HG02981 (cell line): ENCODE results near the gene NKD1.

Experiments
- ATAC-seq: cut with Tn5 transposase; IDR thresholded peaks from one replicate; pipeline ENCODE4 v1.9.1; 2021; ENCODE audit warnings: mild to moderate bottlenecking, moderate library complexity; ENCODE audit not compliant: unreplicated experiment

Gene NKD1

DNA sequence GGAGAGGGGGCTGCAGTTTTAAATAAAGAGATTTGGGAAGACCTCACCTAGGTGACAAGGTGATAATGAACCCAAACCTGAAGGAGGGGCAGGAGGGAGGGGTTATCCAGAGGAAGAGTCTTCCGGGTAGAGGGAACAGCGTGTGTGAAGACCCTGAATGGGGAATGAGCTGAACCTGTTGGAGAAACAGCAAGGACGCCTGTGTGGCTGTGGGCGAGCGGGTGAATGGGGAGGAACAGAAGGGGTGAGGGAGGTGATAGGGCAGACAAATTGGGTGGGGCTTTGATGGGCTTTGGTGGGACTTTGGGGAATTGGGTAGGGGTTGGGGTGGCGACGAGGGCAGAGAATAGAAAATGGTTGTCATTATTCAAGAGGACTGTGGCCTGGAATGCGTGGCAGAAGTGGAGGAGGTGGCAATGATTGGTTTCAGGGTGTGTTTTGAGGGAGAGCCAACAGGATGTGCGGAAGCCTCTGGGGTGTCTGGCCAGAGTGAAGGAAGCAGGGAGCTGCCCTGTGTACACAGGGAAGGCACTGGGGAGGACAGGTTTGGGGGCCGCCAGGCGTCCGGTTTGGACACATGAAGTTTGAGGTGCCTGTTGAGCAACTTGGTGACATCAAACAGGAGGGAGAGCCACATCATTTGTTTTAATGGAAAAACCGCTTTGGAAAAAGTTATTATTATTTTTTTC lies 48.7 kb downstream of the NKD1 start:
- ATAC-seq = no peak

DNA sequence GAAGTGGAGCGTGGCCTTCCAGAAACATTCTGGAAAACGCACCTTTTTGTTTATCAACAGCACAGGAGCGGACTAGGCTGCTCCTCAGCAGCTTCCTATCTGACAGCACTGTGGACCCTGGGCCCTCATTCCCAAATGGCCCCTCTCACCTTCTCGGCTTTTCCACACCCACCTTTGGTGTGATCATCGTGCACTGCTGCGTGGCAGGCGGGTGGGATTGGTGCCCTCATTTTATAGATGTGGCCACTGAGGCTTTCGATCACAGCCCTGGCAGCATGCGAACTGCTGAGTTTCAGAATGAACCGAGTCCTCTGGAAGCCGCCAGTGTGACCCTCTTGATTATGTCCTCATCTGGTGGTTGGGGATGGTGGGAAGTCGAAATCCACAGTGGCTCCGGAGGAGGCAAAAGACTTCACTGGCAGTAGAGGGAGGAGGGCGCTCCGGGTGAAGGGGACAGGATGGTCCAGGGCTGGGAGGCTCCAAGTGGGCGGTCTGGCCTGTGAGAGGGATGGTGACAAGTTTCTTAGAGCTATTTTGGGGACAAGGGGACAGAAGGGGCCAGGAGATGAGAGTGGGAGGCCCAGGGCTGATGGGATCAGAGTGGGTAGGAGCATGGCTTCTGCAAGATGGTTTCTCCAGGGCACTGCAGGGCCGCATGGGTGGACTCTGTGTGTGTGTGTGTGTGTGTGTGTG lies 49.5 kb downstream of the NKD1 start:
- no peak for ATAC-seq

DNA sequence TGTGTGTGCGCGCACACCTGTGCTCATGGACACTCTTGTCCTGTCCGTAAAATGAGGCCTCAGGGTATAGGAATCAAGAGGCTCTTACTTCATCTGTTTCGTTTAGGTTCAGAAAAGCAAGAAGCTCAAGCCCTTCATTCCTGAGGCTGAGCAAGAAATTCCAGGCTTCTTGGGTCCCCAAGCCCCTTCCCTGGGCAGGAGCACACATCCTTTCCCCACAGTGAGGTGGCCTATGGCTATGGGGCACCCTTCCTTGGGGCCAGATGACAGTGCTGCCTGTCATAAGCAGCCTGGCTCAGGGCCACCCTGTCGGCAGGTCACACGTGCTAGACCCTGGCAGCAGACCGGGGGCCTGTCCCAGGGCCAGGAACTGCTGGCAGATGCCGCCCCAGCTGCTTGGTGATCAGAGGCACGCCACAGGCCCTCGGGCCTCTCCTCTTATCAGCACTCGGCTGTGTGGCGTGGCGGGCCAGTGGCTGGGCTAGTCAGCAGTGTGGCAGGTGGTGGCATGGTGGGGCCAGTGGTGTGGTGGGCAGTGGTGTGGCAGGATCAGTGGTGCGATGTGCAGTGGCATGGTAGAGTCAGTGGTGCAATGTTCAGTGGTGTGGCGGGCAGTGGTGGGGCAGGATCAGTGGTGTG lies 50.2 kb downstream of the NKD1 start:
- no peak for ATAC-seq

DNA sequence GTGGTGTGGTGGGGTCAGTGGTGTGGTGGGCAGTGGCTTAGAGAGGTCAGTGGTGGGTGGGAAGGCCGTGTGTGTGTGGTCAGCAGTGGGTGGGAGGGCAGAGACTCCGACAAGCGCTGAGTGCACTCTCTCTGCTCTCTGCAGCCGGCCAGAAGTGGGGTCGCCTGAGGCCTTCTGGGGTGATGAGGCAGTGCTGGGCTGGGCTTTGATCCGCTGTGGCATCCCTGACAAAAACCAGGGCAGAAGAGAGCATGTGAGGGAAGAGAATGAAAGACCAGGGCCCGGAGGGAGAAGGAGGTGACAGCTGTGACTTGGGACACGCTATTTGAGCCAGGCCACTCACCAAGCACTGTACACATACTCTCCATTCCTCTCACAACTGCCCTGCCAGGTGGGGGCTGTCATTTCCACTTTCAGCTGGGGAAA lies 50.8 kb downstream of the NKD1 start:
- ATAC-seq = no peak

DNA sequence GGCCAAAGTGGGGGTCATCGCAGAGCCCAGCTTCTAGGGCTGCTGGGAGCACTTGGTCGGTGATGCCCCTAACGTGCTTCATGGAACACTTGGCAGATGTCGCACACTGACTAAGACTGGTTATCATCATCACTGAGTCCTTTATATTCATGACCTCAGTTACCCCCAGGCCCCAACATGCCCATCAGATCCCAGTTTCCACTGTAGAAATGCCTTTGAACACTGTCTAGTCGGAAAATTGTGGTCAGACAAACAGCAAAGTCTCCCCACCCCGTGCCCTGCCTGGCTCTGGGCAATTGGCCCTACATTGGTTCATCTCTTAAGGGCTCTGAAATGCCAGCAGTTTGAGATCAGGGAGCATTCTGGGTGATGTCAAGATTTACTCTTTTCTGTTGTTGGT lies 51.3 kb downstream of the NKD1 start:
- ATAC-seq = no peak

DNA sequence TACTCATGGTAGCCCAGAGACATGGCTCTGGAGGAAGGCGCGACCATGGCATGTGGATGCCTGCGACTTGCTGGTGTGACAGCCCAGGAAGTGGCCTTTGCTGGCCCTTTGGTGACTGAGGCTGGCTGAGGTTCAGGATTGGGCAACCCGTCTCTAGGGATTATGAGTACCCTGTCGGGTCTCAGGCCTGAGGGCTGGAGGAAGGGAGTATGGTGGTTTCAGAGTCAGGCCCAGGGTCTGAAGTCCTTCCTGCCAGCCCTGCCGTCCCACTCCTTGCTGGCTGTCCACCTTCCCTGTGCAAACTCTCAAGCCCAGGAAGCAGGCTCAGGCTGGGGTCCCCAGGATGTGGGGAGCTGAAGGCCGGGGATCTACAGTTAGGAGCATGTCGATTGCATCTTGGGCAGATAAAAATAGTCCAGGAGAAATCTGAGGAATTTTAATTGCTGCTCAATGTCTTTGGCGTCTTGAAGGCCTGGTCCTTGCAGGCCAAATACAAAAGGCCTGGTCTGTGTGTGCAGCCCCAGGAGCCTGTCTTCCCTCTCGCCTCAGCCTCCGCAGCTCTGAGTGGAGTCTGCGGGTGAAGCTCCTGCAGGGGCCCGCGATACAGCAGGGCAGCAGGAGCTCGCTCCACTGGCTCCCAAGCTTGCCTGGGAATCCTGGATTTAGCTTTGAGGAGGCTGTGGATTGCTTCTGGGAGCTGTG lies 52.5 kb downstream of the NKD1 start:
- no peak for ATAC-seq

DNA sequence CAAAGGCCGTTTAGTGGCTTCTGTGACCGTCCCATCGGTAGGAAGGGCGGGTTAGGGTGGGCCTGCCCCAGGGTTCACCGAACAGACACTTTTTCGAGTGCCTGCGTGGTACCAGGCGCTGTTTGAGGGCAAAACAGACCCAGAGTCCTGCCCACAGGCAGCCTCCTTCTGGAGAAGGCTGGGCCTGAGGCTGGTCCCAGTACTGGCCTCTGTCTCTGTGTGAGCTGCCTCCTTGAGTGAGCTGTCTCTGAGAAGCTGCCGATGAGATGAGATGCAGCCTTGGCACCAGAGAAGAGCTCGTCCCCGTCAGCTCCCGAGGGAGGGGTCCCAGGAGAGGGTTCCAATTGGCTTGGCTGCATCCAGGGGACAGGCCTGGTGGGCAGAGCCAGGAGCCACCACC lies 53.1 kb downstream of the NKD1 start:
- no peak for ATAC-seq

DNA sequence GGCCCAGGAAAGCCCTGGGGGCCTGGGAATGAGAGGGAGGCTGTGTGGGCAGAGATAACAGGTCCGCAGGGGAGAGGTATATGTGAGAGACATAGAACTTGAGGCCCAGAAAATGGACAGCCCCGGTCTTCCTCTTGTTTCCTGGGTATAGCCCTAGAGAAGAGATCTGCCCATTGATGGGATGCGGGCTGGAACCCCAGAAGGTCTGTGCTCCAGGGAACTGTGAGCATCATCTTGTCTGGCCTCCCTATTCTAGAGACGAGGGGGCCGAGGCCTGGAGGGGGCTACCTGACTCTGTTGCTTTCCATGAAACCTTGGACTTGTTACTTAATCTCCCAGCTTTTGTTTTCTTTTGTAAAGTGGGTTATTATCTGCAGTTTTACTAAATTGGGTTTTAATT lies 53.9 kb downstream of the NKD1 start:
- ATAC-seq = no peak

DNA sequence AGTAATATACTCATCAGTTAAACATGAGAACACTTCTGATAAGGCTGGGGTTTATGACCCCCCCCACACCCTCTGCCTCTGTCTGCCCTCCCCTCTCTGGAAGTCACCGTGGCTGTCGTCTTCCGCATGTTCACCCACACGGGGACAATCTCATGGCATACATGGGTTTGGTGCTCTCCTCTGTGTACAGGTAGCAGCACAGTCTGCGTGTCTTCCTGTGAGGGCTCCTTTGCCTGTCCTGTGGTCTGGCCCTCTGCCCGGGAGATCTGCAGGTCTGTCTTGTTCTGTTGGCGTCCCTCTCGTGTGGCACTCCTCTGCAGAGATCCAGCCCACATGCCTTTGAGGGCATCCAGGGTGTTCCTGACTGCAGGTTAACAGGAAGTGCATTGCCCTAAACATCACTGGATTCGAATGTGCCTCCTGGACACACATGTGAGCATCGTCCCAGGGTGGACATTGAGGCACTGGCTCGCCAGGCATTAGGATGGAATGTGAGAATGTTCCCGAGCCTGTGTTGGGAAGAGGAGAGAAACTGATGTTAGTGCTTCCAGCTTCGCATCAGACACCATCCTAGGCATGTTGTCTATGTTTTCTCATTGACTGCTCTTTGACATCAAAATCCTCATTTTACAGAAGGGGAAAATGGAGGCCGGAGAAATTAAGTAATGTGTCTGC lies 54.5 kb downstream of the NKD1 start:
- ATAC-seq = no peak

DNA sequence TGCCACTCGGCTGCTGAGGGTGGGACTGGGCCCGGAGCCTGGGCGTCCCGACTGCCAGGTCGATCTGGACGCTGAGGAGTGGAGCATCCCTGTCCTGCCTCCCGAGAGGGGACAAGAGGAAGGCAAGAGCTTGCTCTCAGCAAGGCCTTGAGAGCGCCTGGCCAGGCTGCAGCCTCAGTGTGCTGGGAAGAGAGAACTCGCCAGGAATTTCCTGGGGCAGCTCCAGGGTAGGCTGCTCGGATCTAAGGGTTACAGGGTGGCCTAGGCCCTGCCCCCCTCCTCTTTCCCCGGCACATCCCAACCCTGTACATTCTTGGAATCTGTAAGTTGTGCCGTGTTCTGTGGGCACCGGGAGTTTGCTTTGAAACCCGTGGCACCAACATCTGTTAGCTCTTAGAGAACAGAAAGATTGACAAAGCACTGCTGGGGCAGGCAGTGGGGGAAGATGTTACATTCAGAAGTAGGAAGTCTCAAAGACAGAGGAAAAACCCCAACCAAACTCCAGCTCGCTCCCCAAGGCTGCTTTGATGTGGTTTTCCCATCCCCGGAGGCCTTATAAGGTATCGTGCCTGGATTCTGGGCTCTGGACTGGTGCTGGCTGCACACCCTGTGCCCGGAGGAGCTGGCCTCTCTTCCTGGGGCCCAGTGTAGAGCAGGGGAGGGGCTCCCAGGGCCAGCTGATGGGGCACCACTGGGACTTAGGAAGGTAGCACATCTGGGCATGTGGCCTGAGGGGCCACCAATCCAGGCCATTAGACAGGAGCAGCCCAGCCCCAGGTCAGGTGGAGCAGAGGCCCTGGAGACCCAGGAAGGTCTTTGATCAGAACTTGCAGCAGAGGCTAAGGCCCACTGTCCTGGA lies 55.2 kb downstream of the NKD1 start:
- no peak for ATAC-seq

DNA sequence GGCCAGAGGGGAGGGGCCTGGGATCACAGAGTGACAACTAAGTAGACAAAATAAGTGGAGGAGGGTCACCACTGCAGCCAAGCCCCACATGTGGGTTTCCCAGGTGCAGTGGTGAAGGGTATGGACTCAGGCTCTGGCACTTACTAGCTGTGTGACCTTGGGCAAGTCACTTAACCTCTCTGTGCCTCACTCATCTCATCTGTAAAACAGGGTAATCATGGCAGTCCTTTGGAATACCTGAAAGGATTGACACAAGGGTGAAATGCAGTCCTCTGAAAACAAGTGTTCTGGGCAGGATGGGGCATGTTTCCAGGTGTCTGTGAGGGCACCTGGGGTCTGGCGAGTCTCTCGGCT lies 55.8 kb downstream of the NKD1 start:
- no peak for ATAC-seq

DNA sequence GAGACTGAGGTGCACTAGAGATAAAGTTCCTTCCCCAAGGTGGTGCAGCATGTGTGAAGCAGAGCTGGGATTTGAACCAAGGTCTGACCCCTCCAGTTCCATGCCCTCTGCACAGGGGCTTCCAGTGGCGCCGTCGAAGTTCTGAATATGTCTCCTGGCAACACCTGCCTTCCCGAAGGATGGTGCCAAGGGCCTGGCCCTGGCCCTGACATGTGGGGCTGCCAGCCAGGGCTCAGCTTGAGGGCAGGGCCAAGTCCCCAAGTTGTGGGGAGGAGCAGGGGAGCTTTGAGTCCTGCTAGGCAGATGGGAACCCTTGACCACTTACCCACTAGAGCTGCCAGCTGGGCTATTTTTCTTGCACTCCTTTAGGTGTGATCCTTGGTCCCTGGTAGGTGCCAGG lies 56.4 kb downstream of the NKD1 start:
- no peak for ATAC-seq

DNA sequence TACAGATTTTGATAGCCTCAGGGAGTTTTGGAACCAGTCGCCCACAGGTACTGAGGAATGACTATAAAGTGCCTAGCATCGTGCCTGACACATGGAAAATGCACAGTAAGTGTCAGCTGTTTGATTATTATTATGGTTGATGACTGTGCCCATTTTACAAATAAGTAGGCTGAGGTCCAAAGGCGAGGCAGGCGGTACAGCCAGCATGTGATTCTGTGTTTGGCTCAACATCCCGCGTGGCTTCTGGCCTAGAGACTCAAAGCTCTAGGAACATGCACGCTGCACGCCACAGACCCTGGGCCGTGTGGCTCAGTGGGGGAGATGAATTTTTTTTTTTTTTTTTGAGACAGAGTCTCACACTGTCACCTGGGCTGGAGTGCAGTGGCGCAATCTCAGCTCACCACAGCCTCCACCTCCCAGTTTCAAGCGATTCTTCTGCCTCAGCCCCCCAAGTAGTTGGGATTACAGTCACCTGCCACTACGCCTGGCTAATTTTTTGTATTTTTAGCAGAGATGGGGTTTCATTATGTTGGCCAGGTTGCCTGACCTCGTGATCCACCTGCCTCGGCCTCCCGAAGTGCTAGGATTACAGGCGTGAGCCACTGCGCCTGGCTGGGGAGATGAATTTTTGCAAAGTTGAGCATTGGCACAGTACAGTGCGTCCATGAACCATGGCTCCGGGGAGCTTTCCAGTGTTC lies 57.7 kb downstream of the NKD1 start:
- no peak for ATAC-seq

DNA sequence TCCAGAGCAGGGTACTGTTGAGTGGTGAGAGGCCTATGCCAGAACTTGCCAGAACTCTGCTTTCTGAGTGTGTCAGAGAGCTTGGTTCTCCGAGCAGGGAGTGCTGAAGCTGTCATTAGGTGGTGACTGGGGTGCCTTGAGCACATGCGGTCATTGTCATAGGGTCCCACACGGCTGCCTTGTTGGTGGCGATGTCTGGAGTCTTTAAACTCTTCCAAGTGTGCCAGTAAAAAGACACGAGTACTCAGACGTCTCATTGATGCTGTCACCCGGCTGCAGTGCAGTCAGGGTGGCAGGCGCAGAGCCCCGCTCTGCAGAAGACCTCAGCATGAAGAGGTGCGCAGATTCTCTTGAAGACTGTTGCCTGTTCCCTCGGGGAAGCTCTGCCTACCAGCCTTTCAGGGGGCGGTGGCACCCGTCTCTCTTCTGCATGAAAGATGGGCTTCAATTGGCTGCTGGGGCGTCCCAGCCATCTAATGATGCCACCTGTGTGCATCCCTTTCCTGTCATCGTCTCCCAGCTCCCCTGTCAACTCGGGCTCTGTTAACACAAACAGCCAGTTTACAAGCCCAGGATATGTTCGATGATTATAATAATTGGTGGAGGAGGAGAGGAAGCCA lies 58.3 kb downstream of the NKD1 start:
- ATAC-seq = no peak

DNA sequence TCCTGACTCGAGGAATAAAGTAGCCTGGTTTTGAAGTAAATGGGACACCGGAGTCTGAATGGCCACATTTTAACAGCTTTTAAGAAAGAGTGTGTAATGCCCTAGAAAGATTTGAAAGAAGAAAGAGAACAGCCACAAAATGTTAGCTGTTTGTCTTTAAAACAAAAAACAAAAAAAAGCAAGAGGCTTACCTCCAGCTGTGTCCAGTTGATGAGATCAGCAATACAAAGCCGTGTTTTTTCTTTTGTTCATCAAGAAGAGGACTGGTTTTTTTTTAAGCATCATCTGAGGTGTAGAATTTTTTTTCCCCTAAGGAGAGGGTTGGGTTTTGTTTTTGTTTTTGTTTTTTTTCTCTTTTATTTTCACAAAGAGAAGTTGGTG lies 58.8 kb downstream of the NKD1 start:
- ATAC-seq = no peak

DNA sequence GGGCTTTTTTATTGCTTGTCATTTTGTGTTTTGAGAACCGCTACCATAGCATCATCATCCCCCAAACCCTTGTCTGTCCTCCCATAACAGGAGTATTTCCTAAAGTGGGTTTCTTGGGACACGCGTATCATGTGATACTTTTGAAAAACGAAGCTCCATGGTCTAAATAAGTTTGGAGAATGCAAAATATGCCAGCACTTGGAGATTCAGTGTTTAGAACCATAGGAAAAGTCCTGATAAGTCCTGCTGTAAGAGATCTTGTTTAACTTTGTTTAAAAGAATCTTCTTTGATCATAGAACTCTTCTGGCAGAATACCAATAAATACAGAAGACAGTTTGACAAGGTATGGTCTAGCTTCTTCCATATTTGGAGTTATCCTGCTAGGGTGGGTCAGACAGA lies 59.3 kb downstream of the NKD1 start:
- ATAC-seq = no peak

DNA sequence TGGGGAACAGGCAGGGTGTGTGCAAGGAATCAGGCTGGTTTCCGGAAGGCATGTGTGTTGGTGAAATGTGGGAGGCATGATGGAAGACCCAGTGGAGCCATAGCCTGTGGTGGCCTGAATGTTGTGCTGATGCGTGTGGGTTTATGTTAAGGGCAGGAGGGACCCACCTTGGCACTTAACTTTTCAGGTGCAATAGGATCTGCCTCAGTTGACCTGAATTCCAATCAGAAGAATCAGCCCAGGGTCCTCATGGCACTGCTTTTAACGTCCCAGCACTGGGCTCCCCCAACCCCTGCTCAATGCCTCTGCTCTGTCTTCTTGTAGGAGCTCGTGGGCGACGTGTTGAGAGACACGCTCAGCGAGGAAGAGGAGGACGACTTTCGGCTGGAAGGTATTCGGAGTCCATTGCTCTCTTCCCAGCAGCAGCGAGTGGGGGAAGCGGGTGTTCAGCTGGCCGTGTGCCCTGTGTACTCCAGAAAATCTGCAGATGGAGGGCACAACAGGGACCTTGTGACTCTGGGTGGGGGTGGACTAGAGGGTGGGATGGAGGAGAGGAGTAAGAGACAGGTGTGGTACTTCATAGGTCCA lies 59.9 kb downstream of the NKD1 start:
- ATAC-seq = no peak

DNA sequence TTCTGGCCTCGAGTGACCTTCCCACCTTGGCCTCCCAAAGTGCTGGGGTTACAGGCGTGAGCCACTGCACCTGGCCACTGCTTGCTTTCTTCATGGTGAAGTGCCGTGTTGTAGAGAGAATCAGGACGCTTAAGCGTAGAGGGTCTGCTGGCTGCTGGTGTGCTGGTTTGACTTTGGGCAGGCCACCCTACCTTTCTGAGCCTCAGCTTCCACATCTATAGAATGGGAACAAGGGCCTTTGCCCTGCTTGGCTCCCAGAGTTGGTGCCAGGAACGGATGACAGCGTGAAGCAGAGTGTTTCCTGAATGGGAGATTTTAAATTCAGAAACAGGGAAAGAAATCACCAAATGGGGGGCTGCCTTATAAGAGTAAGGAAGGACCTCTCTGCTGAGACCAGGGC lies 60.9 kb downstream of the NKD1 start:
- no peak for ATAC-seq

DNA sequence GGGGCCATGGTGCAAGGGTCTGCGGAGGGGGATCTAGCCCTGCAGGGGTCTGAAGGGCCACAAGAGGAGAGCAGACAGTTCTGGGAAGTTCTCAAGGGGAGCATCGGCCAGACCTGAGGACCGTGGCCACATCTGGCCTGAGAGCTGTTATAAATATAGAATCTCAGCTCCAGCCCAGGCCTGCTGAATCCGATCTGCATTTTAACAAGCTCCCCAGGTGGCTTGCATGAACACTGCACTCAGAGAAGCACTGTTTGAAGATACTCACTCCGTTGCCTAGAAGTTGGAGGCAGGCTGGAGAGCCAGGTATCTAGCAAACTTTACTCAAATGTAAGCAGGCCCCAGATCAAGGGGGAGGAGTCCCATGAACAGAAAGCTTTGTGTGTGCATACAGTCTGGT lies 61.3 kb downstream of the NKD1 start:
- no peak for ATAC-seq
